CD4-positive, alpha-beta T cell treated with Interleukin-6 at 100 ng/mL for 8 hours (primary cell): ENCODE results near the gene ZNF467.

ENCODE experiments used
- DNase-seq: peaks from one replicate; pipeline ENCODE4 v3.0.0-alpha.2; 2020; ENCODE audit warnings: mixed read lengths, low spot score

ZNF467 gene, protein sequence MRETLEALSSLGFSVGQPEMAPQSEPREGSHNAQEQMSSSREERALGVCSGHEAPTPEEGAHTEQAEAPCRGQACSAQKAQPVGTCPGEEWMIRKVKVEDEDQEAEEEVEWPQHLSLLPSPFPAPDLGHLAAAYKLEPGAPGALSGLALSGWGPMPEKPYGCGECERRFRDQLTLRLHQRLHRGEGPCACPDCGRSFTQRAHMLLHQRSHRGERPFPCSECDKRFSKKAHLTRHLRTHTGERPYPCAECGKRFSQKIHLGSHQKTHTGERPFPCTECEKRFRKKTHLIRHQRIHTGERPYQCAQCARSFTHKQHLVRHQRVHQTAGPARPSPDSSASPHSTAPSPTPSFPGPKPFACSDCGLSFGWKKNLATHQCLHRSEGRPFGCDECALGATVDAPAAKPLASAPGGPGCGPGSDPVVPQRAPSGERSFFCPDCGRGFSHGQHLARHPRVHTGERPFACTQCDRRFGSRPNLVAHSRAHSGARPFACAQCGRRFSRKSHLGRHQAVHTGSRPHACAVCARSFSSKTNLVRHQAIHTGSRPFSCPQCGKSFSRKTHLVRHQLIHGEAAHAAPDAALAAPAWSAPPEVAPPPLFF

DNA sequence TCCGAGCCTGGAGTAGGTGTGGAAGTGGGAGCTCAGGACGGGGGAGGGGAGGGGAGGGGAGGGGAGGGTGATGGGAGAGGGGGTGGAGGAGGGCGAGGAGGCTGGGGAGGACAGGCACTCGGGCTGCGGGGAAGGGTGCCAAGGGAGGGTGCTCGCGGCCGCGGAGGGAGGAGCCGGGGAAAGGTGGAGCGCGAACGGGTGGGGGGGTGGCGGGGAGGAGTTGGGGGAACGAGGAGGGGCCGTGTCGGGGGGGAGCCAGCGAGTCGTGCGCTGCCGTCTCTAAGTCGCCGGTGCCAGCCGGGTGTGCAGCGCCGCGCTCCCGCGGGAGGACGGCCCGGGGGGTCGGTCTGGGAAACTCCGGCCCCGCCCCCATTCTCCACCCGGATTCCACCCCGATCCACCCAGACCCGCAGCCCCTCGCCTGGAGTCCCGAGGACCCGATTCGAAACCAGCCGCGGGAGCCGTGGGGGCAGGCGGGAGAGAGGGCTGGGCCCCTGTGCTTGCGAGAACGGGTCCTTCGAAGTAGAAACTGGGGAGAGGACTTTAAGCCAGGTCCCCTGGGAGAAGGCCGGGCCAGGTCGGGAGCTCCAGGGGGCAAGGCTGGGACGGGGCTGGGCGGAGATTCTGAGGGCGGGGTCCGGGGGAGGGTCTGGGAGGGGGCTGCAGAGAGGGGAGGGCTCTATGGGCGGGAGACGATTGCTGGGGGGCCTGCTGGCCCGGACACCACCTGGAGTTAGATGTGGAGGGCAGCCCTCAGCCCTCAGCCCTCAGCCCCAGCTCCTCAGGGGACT, at the start of gene ZNF467:
TSS of gene ZNF467 (minus strand) at position 143 of the 791 bp plus-strand sequence. CDS start 2,556 bp downstream, outside the sequence.
- peak; percentile 62 for DNase-seq

GRCh38 chr7:149822353-149822943, 49.1 kb upstream of the ZNF467 start:
- no peak for DNase-seq

- no peak for DNase-seq
Observed at GRCh38 chr7:149821191-149822148, 48.1 kb upstream of the ZNF467 start.

GRCh38 chr7:149820622-149821190, 47.3 kb upstream of the ZNF467 start:
- no peak for DNase-seq

GRCh38 chr7:149819961-149820340, 46.6 kb upstream of the ZNF467 start:
- DNase-seq: no peak

DNA sequence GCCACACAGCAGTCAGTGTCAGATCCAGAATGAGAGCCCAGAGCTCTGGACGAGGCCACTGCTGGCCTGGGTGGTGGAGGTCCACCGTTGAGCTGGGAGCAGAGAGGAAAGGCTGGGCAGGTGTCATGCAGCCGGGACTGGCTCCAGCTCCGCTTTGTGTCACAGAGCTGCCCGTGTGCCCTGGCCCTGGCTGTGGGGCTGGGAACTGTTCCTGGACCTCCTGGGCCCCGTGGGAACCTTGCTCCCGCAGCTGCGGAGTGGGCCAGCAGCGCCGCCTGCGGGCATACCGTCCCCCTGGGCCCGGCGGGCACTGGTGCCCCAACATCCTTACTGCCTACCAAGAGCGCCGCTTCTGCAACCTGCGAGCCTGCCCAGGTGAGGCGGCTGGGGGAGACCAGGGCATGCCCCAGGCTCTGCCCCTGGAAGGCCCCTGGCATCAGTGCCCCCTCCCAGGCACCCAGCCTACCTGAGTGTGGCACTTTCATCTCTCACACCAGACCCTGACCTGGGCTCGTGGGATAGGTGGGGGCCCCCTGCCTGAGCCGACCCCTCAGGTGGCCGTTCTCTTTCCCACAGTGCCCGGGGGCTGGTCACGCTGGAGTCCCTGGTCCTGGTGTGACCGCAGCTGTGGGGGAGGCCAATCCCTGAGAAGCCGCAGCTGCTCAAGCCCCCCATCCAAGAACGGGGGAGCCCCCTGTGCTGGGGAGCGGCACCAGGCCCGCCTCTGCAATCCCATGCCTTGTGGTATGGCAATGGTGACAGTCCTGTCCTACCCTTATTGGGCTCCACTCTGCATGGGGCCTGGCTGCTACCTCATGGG, 46.0 kb upstream of the ZNF467 start:
- DNase-seq: no peak

DNA sequence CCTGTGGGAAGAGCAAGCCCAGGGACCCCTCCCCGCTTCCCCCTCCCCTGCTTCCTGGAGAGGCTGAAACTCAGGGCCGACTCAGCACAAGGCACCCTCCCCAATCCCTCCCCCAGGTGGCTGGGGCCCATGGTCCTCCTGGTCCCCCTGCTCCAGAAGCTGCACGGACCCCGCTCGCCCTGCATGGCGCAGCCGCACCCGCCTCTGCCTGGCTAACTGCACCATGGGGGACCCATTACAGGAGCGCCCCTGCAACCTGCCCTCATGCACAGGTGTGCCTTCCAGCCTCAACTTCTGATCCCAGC, 45.1 kb upstream of the ZNF467 start:
- DNase-seq: no peak

DNA sequence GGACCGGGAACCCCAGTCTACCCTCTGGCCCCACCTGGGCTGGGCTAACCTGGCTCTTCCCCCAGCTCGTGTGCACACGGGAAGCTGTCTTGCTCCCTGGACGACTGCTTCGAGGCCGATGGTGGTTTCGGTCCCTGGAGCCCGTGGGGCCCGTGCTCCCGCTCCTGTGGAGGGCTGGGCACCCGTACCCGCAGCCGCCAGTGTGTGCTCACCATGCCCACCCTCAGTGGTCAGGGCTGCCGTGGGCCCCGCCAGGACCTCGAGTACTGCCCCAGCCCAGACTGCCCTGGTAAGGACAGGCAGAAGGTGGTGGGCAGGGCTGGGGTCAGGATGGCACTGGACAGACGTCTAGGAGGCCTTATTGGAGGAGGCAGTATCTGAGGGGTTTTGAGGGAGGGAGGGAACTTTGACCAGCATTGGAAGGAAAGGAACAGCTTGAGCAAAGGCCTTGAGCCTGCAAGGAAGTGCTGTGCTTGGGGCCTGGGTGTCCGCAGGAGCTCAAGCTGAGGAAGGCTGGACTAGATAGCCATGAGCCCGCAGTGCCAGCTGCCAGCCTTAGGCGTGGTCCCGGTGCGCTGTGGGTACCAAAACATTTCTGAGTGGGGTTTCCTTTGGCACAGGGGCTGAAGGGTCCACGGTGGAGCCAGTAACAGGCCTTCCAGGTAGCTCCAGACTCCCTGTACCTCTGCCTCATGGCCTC, 44.6 kb upstream of the ZNF467 start:
- no peak for DNase-seq

DNA sequence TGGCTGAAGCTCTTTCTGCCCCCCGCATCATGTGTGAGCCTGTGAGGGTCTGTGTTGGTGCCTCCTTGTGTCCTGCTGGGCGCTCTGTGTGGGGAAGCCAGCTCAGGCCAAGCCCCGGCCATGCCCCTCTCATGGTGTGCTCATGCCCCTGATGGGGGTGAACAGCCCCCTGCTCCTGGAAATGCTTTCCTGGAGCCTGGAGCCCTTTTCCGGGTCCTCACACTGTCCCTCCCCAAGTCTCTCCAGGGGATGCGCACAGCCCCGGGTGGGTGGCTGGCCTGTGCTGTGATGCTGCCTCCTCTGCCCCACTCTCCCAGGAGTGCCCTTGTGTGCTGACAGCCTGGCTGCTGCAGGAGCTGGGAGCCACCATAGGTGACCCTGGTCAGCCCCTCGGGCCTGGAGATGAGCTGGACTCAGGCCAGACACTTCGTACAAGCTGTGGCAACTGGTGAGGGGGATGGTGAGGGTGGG, 43.9 kb upstream of the ZNF467 start:
- no peak for DNase-seq

GRCh38 chr7:149816794-149817193, 43.4 kb upstream of the ZNF467 start:
- DNase-seq: no peak

DNA sequence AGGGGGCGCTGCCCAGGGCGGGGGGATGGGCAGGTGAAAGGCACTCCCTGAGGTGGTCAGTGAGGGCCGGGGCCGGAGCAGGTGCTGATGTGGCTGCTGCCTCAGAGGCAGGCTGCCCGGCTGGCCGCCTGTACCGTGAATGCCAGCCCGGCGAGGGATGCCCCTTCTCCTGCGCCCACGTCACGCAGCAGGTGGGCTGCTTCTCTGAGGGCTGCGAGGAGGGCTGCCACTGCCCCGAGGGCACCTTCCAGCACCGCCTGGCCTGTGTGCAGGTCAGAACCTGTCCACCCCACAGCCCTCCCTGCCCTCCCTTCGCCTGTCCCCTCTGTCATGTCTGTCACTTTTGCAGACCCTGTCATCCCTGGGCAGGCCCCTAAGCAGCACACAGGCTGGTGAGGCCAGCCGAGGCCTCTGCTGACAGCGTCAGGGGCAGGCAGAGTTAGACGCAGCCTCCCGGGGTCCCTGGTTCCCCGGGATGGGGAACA, 42.9 kb upstream of the ZNF467 start:
- DNase-seq: no peak

DNA sequence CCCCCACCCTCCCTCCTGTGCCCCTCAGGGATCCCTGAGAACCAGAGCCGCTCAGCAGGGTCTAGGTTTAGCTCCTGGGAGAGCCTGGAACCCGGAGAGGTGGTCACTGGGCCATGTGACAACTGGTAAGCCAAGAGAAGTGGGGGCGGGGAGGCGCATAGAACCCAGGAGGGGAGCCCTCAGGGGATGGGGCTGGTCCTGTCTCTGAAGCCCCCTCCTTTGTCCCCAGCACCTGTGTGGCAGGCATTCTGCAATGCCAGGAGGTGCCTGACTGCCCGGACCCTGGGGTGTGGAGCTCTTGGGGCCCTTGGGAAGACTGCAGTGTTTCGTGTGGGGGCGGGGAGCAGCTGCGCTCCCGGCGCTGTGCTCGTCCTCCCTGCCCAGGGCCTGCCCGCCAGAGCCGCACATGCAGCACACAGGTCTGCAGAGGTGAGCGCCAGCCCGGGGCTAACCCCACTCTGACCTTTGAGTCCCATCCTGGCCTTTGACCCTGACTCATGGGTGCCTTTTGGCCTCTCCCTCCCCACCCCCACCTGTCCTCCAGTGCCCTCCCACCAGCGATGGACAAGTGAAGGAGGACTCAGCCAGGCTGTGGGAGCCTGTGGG, 42.4 kb upstream of the ZNF467 start:
- DNase-seq: no peak

DNA sequence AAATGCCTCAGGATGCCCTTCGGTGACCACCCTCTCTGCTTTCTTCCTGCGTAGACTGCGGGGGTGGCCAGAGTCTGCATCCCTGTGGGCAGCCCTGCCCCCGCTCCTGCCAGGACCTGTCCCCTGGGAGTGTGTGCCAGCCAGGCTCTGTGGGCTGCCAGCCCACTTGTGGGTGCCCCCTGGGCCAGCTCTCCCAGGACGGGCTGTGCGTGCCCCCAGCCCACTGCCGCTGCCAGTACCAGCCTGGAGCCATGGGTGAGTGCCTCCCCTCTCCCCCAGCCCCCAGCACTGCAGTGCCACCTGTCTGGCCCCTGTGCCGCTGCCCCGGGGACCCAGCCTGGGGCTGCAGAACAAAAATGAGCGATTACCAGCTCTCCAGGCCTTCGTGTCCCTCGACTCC, 41.7 kb upstream of the ZNF467 start:
- no peak for DNase-seq

DNA sequence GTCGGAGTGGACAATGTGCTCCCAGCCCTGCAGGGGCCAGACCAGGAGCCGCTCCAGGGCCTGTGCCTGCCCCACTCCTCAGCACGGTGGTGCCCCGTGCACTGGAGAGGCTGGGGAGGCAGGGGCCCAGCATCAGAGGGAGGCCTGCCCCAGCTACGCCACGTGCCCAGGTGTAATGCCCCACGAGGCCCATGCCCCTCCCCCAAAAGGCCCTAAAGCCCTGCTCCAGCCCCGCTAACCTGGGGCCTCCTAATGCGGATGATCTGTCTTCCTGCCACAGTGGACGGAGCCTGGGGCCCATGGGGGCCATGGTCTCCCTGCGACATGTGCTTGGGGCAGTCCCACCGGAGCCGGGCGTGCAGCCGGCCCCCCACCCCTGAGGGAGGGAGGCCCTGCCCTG, 41.1 kb upstream of the ZNF467 start:
- no peak for DNase-seq

DNA sequence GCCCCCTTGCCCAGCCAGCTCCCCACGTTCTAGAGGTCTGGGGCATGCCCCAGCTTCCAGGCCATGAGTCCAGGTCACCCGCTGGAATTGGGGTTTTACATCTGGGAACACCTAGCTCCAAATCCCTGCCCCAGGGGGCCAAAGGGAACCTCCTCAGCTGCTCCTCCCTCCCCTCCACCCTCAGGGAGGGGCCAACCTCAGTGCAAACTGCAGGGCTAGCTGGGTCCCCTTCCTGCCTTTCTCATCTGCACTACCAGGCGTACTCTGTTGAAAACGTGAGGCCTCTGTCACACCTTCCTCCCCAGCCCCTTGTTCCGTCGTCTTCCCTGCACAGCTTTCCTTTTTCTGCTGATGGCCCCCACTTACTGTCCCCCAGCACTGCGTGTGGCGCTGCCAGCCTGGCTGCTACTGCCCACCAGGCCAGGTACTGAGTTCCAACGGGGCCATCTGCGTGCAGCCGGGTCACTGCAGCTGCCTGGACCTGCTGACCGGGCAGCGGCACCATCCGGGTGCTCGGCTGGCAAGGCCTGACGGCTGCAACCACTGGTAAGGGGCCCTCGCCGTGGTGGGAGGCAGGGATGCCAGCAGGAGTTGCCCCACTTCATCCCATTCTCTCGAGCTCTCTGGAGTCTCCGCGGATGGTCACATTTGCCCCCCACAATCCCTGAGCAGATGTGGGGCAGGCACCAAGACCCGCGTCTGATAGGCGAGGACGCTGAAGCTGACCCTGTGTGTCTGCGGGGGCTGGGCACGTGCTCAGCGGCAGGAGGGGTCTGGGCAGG, 40.1 kb upstream of the ZNF467 start:
- DNase-seq: no peak

- no peak for DNase-seq
Observed at GRCh38 chr7:149811831-149812490, 38.6 kb upstream of the ZNF467 start.

DNA sequence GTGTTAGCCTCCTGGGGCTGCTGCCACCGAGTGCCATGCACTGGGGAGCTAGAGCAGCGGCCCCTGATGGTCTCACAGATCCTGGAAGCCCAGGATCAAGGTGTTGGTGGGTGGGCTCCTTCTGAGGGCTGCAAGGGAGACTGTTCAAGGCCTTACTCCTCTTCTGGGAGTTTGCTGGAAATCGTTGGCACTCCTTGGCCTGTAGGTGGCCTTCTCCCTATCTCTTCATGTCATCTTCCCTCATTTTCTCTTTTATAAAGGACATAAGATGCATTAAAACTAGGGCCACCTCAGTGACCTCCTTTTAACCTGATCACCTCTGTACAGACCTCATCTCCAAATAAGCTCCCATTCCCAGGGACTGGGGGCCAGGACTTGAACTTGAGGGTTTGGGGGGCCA, 37.8 kb upstream of the ZNF467 start:
- DNase-seq: no peak

GRCh38 chr7:149809215-149809614, 35.8 kb upstream of the ZNF467 start:
- no peak for DNase-seq
